Subcutaneous adipose tissue (tissue), 4 donors: ENCODE results near the gene S100Z. TPM values are rescaled to one million over a fixed set of nuclear protein-coding genes. Genes with fewer than 3 reads are reported as not detected.

Experiments used
- total RNA-seq, 4 donors: library from RNA; depleted of rRNA; stranded (reverse); fragments of >200 nt; gene quantifications; one replicate each; pipeline ENCODE4 v1.1.0, GENCODE V29; 2016
- TF ChIP-seq, protein P1 (sequence below): fragments of 450-650 bp; IDR thresholded peaks from one replicate; pipeline ENCODE4 v1.5.1; 2016; ENCODE audit warnings: low read depth, mild to moderate bottlenecking, control low read depth, antibody characterized with exemption, moderate library complexity

S100Z gene
- total RNA-seq, 4 donors from 2014 or later, result 2.5 TPM; not detected in 3

DNA sequence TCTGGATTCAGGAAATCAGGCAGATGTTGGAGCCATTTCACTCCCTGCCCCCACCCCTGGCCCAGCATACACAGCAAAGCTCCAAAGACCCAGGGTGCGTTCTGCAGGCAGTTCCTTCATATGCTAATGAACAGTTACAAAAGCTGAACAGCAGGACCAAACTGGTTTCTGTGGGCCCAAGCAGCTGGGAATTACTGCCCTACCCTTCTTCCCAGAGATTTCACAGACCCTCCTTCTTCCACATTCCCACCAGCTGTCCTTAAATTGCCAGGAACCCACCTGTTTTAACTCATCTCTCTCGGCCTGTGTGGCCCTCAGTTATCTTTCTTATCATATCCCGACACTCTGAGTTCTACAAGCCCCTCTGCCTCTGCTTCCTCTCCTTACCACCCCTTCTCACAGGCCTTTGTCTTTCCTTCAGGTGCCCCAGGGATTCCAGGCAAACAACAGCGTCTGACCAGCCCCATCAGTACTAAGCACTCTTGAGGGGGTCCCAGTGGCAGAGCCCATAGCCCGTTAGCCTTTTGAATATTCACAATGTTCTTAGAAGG is 41.6 kb upstream of the S100Z start:
- TF ChIP-seq, protein P1, sequence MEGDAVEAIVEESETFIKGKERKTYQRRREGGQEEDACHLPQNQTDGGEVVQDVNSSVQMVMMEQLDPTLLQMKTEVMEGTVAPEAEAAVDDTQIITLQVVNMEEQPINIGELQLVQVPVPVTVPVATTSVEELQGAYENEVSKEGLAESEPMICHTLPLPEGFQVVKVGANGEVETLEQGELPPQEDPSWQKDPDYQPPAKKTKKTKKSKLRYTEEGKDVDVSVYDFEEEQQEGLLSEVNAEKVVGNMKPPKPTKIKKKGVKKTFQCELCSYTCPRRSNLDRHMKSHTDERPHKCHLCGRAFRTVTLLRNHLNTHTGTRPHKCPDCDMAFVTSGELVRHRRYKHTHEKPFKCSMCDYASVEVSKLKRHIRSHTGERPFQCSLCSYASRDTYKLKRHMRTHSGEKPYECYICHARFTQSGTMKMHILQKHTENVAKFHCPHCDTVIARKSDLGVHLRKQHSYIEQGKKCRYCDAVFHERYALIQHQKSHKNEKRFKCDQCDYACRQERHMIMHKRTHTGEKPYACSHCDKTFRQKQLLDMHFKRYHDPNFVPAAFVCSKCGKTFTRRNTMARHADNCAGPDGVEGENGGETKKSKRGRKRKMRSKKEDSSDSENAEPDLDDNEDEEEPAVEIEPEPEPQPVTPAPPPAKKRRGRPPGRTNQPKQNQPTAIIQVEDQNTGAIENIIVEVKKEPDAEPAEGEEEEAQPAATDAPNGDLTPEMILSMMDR, result no peak

DNA sequence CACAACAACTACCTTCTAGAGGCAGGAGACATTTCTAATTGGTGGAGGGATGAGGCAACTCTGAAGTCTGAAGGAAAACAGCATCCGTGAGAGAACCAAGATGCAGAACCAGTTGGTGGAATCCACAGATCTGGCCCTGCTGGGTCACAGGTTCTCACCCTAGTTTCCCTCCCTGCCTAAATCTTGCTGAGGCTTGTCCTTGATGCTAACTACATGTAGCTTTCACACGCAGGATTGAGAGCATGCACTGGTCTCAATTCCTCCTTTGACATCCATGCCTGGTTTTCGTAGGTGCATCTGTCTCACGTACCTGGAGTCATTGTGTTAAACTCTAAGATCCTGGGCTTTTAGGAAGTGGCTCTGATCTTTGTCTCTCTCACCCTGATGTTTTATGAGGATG is 40.7 kb upstream of the S100Z start:
- TF ChIP-seq, protein P1, result no peak

DNA sequence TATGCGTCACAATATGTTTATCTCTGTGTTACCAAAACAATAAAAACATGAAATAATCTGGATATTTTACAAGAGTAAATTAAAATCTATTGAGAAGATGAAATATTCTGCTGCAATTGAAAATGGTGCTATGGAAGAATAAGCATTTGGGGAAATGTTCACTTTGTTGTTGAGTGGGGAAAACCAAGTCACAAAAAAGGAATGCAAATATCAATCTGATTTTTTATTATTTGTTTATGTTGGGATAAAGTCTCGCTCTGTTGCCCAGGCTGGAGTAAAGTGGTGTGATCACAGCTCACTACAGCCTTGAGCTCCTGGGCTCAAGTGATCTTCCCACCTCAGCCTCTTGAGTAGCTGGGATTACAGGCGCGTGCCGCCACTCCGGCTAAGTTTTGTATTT is 39.6 kb upstream of the S100Z start:
- TF ChIP-seq, protein P1, result no peak

DNA sequence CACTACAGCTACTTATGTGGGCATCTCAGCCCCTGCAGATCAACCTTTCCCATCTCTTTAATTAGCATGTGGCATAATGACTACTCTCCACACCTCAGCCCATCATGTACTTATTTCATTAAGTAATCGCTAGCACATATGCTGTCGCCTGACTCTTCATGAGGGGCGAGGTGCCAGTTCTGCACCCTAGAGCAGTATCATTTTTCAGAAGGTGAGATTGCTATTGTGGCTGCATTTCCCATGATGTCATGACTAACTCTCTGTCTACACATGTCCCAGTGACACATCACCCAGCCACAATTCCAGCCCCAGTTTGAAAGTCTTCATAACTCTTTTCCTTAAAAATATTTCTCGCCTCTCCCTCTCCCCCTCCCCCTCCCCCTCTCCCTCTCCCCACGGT is 38.6 kb upstream of the S100Z start:
- TF ChIP-seq, protein P1, result no peak

DNA sequence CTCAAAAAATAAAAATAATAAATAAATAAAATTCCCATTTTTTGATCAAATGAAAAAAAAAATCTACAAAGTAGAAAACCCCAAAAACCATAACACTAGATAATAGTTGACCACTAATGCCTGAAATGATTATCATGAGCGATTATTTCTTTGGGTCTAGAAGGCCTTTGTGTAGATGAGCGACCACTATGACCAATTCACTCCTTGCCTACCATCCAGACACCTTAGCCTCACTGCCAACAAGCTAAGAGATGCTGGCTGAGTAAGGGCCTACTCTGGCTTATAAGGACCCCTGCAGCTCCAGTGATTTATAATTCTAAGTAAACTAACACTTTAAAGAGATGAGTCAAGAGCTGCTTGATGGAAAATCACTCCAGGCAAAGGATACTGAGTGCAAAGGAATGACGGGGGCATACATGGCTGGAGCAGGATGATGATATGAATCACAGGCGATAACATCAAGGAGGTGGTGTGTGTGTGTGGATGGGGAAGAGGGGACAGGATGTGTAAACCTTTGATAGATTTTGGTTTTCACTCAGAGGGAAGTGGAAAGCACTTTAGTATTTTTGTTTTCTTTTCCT is 35.7 kb upstream of the S100Z start:
- TF ChIP-seq, protein P1, result no peak

DNA sequence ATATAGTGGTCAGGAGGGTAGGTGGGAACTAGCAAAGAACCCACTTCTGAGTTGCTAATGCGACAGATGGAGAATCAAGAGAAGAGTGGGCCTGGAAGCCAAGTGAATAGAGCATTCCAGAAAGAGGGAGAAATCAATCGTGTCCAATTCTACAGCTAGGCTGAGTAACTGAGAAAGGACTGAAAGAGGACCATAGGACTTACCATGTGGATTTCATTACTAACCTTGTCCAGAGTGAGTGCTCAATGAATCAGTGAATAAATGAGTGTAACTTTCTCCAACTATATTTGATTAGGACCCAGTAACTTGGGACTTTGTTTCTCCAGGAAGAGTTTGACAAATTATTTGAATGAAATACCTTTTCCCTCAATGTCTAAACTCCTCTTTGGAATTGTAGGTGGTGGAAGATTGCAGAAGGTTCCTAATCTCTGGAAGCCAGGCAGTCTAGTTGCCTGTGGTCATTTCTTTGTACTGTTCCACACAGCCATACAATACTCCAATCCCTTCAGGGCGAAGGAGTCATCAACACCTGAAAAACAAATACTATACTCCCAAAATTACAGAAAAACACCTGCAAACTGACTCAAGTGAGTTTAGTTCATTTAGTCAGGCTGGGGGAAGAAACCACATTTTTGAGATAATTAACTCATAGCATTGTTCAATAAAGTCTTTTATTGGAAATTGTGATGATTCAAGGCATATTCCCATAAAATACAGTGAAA is 33.5 kb upstream of the S100Z start:
- TF ChIP-seq, protein P1, result no peak

DNA sequence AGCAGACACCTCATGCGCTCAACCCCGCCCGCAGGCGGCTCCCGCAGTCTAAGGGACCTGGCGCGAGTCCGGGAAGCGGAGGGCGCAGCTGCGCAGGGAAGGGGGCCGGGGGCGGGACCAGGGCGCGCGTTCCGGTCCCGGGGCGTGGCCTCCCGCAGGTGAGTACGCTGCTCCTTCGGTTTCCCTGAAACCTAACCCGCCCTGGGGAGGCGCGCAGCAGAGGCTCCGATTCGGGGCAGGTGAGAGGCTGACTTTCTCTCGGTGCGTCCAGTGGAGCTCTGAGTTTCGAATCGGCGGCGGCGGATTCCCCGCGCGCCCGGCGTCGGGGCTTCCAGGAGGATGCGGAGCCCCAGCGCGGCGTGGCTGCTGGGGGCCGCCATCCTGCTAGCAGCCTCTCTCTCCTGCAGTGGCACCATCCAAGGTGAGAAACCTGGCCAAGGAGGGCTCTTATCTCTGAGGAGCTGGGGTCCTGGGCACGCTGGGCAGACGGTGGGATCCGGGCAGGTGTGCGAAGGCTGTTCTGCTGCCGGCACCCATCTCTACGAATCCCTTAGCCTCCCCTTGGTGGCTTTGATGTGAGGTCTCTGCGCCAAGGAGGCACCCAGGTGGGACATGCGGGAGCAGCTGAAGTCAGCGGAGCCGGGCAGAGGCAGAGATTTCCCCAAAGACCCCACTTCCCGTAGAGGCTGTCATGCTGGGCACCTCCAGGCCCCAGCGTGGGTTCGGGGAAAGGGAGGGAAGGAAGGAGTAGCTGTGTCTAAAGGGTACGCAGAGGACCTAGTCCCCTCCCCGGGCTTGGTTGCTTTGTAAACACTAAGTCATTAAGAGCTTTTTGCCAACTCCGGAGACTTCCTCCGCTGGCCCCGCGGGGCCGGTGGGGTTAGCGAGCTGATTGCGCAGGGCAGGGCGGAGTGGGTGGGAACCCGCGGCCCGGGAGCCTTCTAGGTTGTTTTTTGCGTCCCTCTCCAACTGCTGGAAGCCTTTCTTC is 30.7 kb upstream of the S100Z start, which contains the start of gene F2RL1:
Gene F2RL1, plus strand, starts transcription at position 187 of the 988 bp plus-strand sequence. Its CDS starts 153 bp downstream, at position 340.
- TF ChIP-seq, protein P1, result no peak
